Neuronal stem cell (in vitro differentiated cells): ENCODE measurements around the gene MIF4GD.

Experiments
- DNase-seq: peaks from one replicate; pipeline ENCODE4 v3.0.0-alpha.2; 2013; ENCODE audit warnings: low spot score
- H2AFZ ChIP-seq: one replicate; pipeline ENCODE4 v1.6.1; 2013; ENCODE audit warnings: mild to moderate bottlenecking, low read length, inconsistent platforms
- H2AK5ac ChIP-seq: 2 replicates; pipeline ENCODE4 v1.6.1; 2013; ENCODE audit warnings: low read depth, mild to moderate bottlenecking, inconsistent platforms, low read length, moderate library complexity, mixed read lengths
- H2BK120ac ChIP-seq: 2 replicates; pipeline ENCODE4 v1.6.1; 2013; ENCODE audit warnings: low read depth, mild to moderate bottlenecking, inconsistent platforms, low read length, moderate library complexity, mixed read lengths
- H2BK12ac ChIP-seq: one replicate; pipeline ENCODE4 v1.6.1; 2013; ENCODE audit warnings: low read length, inconsistent platforms
- H2BK15ac ChIP-seq: 2 replicates; pipeline ENCODE4 v1.6.1; 2013; ENCODE audit warnings: mild to moderate bottlenecking, low read length, inconsistent platforms, mixed read lengths
- H2BK5ac ChIP-seq: one replicate; pipeline ENCODE4 v1.6.1; 2013; ENCODE audit warnings: inconsistent platforms, mild to moderate bottlenecking, low read length, moderate library complexity
- H3K14ac ChIP-seq: one replicate; pipeline ENCODE4 v1.6.1; 2013; ENCODE audit warnings: low read length, inconsistent platforms
- H3K18ac ChIP-seq: 2 replicates; pipeline ENCODE4 v1.6.1; 2013; ENCODE audit warnings: low read length, inconsistent platforms
- H3K23ac ChIP-seq: 2 replicates; pipeline ENCODE4 v1.6.1; 2013; ENCODE audit warnings: low read depth, mild to moderate bottlenecking, mixed read lengths, low read length, inconsistent platforms; ENCODE audit not compliant: poor library complexity
- H3K27ac ChIP-seq: replicated peaks from 3 replicates; pipeline ENCODE4 v1.5.1; 2013; ENCODE audit warnings: low read length, inconsistent platforms
- H3K27me3 ChIP-seq, 3 experiments: 2 replicates each; pipeline ENCODE4 v1.6.1; 2013; ENCODE audit warnings: low read length in 3 of 3, mild to moderate bottlenecking in 2 of 3, inconsistent platforms in 1 of 3, low read depth in 1 of 3, mixed read lengths in 1 of 3, moderate library complexity in 1 of 3; ENCODE audit not compliant: control insufficient read depth in 3 of 3, insufficient read depth in 3 of 3
- H3K36me3 ChIP-seq, 2 donors: replicated peaks in 1 of 2; 2 replicates each; pipeline ENCODE4 v1.6.1; 2013; ENCODE audit warnings: low read length in 2 of 2; ENCODE audit not compliant: control insufficient read depth in 2 of 2, insufficient read depth in 2 of 2
- H3K4ac ChIP-seq: 2 replicates; pipeline ENCODE4 v1.6.1; 2013; ENCODE audit warnings: inconsistent platforms, mild to moderate bottlenecking, low read length, moderate library complexity
- H3K4me1 ChIP-seq, 2 donors: 1 replicate in 1 of 2; 2 replicates in 1 of 2; pipeline ENCODE4 v1.6.1; 2013; ENCODE audit warnings: low read length in 2 of 2, low read depth in 1 of 2; ENCODE audit not compliant: control insufficient read depth in 2 of 2, insufficient read depth in 1 of 2
- H3K4me2 ChIP-seq: one replicate; pipeline ENCODE4 v1.6.1; 2013; ENCODE audit warnings: mild to moderate bottlenecking, low read length, inconsistent platforms; ENCODE audit not compliant: insufficient read depth, poor library complexity, severe bottlenecking
- H3K4me3 ChIP-seq, 2 donors: 2 replicates each; pipeline ENCODE4 v1.5.1; 2013; ENCODE audit warnings: low read length in 2 of 2, mild to moderate bottlenecking in 2 of 2, inconsistent platforms in 1 of 2, moderate library complexity in 1 of 2
- H3K79me1 ChIP-seq: one replicate; pipeline ENCODE4 v1.6.1; 2013; ENCODE audit warnings: low read depth, mild to moderate bottlenecking, inconsistent platforms, low read length, moderate library complexity
- H3K9ac ChIP-seq: one replicate; pipeline ENCODE4 v1.6.1; 2013; ENCODE audit warnings: mild to moderate bottlenecking, low read depth, low read length, inconsistent platforms; ENCODE audit not compliant: poor library complexity
- H3K9me3 ChIP-seq, 2 donors: replicated peaks in 1 of 2; 2 replicates each; pipeline versions ENCODE3 to v1.6.1; 2013; ENCODE audit warnings: low read length in 2 of 2, mild to moderate bottlenecking in 2 of 2, inconsistent platforms in 1 of 2, low read depth in 1 of 2, mixed read lengths in 1 of 2, moderate library complexity in 1 of 2; ENCODE audit not compliant: control insufficient read depth in 2 of 2, insufficient read depth in 1 of 2
- H4K8ac ChIP-seq: one replicate; pipeline ENCODE4 v1.6.1; 2013; ENCODE audit warnings: low read depth, mild to moderate bottlenecking, inconsistent platforms, low read length, moderate library complexity
- H4K91ac ChIP-seq: one replicate; pipeline ENCODE4 v1.6.1; 2013; ENCODE audit warnings: low read length, low read depth, mild to moderate bottlenecking, inconsistent platforms; ENCODE audit not compliant: poor library complexity
- WGBS, 2 donors: extraction: QIAGEN DNeasy Blood & Tissue Kit; methylation state at CpG; one replicate each; pipeline ENCODE4 v1.1.7; 2013; ENCODE audit warnings: missing lambda C conversion rate in 2 of 2, mixed read lengths in 1 of 2; ENCODE audit not compliant: insufficient read length in 2 of 2, insufficient replicate concordance in 1 of 2; ENCODE audit errors: extremely low coverage in 2 of 2; 5-methylcytosine and 5-hydroxymethylcytosine counted together

Gene MIF4GD

GRCh38 chr17:75227729-75228128 is 43.3 kb downstream of the MIF4GD start:
- Histone ChIP-seq H3K36me3 (peaks cover 55 to 98% of the 10 kb centered on the region in 2 donors), H3K23ac (no peak overlapping the region)
- no CpG with 5 or more reads among the region's 5 CpGs for WGBS, 2 donors

GRCh38 chr17:75225016-75225415 is 46.0 kb downstream of the MIF4GD start:
- no peak overlapping the region for H3K4me2 ChIP-seq
- no peak overlapping the region for H3K27ac ChIP-seq
- no peaks in the 10 kb centered on the region for H3K4me1 ChIP-seq
- no peak overlapping the region for H3K14ac ChIP-seq
- no peaks in the 10 kb centered on the region for H3K27me3 ChIP-seq
- no peak overlapping the region for H2BK15ac ChIP-seq
- no peak overlapping the region for H3K18ac ChIP-seq
- no peak overlapping the region for H4K91ac ChIP-seq
- H2BK120ac ChIP-seq: no peak overlapping the region
- H2AFZ ChIP-seq: no peak overlapping the region
- WGBS, 2 donors: no CpG with 5 or more reads among the region's 14 CpGs
- no peak overlapping the region for H3K4ac ChIP-seq
- no peak overlapping the region for H4K8ac ChIP-seq
- DNase-seq: no peak
- no peak overlapping the region for H2BK5ac ChIP-seq
- H3K9ac ChIP-seq: no peak overlapping the region
- H2BK12ac ChIP-seq: no peak overlapping the region
- H3K4me3 ChIP-seq: no peak overlapping the region
- H3K9me3 ChIP-seq: no peaks in the 10 kb centered on the region
- no peaks in the 10 kb centered on the region for H3K79me1 ChIP-seq
- no peak overlapping the region for H2AK5ac ChIP-seq
- H3K23ac ChIP-seq: no peak overlapping the region
- H3K36me3 ChIP-seq: peaks cover 45 to 95% of the 10 kb centered on the region in 2 donors

More at GRCh38 chr17:75227729-75228128, 43.3 kb downstream of the MIF4GD start:
- H3K27me3 ChIP-seq: no peaks in the 10 kb centered on the region
- no peak overlapping the region for H4K8ac ChIP-seq
- H3K27ac ChIP-seq: no peak overlapping the region
- no peak for DNase-seq
- no peak overlapping the region for H3K18ac ChIP-seq
- no peak overlapping the region for H2BK120ac ChIP-seq
- no peak overlapping the region for H3K14ac ChIP-seq
- H2AFZ ChIP-seq: no peak overlapping the region
- no peak overlapping the region for H3K4ac ChIP-seq
- no peak overlapping the region for H2BK15ac ChIP-seq
- H3K4me2 ChIP-seq: no peak overlapping the region
- H3K9me3 ChIP-seq: no peaks in the 10 kb centered on the region
- peaks cover 3% of the 10 kb centered on the region for H3K79me1 ChIP-seq
- H2AK5ac ChIP-seq: no peak overlapping the region
- no peak overlapping the region for H3K4me3 ChIP-seq
- no peak overlapping the region for H2BK5ac ChIP-seq
- H3K4me1 ChIP-seq: no peaks in the 10 kb centered on the region
- no peak overlapping the region for H4K91ac ChIP-seq
- no peak overlapping the region for H3K9ac ChIP-seq
- H2BK12ac ChIP-seq: no peak overlapping the region

- H3K9ac ChIP-seq: no peak overlapping the region
- no peak overlapping the region for H3K14ac ChIP-seq
- no peak overlapping the region for H3K4me2 ChIP-seq
- H3K18ac ChIP-seq: no peak overlapping the region
- no CpG with 5 or more reads among the region's 3 CpGs for WGBS, 2 donors
- H3K23ac ChIP-seq: no peak overlapping the region
- no peak for DNase-seq
- peaks cover 36 to 95% of the 10 kb centered on the region in 2 donors for H3K36me3 ChIP-seq
- H3K4me1 ChIP-seq: no peaks in the 10 kb centered on the region
- no peak overlapping the region for H2AFZ ChIP-seq
- H3K4me3 ChIP-seq: no peak overlapping the region
- H2BK12ac ChIP-seq: no peak overlapping the region
- no peak overlapping the region for H2BK5ac ChIP-seq
- no peak overlapping the region for H3K27ac ChIP-seq
- H3K79me1 ChIP-seq: no peaks in the 10 kb centered on the region
- no peaks in the 10 kb centered on the region for H3K27me3 ChIP-seq
- H3K9me3 ChIP-seq: no peaks in the 10 kb centered on the region
- no peak overlapping the region for H2BK120ac ChIP-seq
- no peak overlapping the region for H2AK5ac ChIP-seq
- no peak overlapping the region for H3K4ac ChIP-seq
- H2BK15ac ChIP-seq: no peak overlapping the region
- H4K91ac ChIP-seq: no peak overlapping the region
- no peak overlapping the region for H4K8ac ChIP-seq
Measured at GRCh38 chr17:75219815-75220214, 51.2 kb downstream of the MIF4GD start.

- Histone ChIP-seq H2AK5ac (no peak overlapping the region), H3K79me1 (no peaks in the 10 kb centered on the region), H2AFZ (no peak overlapping the region), H3K18ac (no peak overlapping the region), H3K27me3 (no peaks in the 10 kb centered on the region), H3K36me3 (peaks cover 42 to 94% of the 10 kb centered on the region in 2 donors), H3K4me1 (no peaks in the 10 kb centered on the region), H4K8ac (no peak overlapping the region), H4K91ac (no peak overlapping the region), H2BK120ac (no peak overlapping the region), H3K9ac (no peak overlapping the region), H3K9me3 (no peaks in the 10 kb centered on the region), H3K4me2 (no peak overlapping the region), H3K4me3 (no peak overlapping the region), H3K23ac (no peak overlapping the region), H3K4ac (no peak overlapping the region), H2BK5ac (no peak overlapping the region), H2BK12ac (no peak overlapping the region), H3K27ac (no peak overlapping the region), H3K14ac (no peak overlapping the region), H2BK15ac (no peak overlapping the region)
- WGBS, 2 donors: no CpG with 5 or more reads among the region's 6 CpGs
- DNase-seq: no peak
Measured at GRCh38 chr17:75218131-75218530, 52.9 kb downstream of the MIF4GD start.
